ENCODE measurements around the gene NFKBIA. TPM values are rescaled to one million over a fixed set of nuclear protein-coding genes. Genes with fewer than 3 reads are reported as not detected.

Gene NFKBIA
- total RNA-seq, 1 donor from 2014 or later = 35.5 TPM

DNA sequence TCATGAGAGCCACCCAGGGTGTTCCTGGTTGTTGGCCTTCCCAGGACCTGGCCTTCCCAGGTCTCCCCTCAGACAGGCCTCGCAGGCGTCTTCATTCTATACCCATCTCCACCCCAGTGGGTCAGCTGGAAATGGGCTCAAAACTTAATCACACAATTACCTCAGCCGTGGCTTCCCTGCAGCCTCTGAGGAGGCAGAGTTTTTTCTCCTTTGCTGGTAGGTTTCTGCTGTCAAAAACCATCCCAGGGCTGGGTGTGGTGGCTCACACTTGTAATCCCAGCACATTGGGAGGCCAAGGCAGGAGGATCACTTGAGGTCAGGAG, 13.2 kb downstream of the NFKBIA start:
- H3K27me3 ChIP-seq (ENCODE audit: insufficient read depth, low read length) = no peaks in the 10 kb centered on the region
- Mint-ChIP-seq H3K27ac (ENCODE audit: unreplicated experiment) (no peak overlapping the region), H3K27me3 (ENCODE audit: low read depth, unreplicated experiment) (no peaks in the 10 kb centered on the region), H3K4me3 (ENCODE audit: unreplicated experiment) (no peak overlapping the region), H3K36me3 (ENCODE audit: low read depth, unreplicated experiment) (no peaks in the 10 kb centered on the region), H3K4me1 (ENCODE audit: low read depth, unreplicated experiment) (no peaks in the 10 kb centered on the region), H3K9me3 (ENCODE audit: unreplicated experiment) (no peaks in the 10 kb centered on the region)
- no peak for TF ChIP-seq EZH2 (IDR thresholded peaks at IDR 0.05; ENCODE audit: insufficient read depth, low read length)
- TF ChIP-seq, protein P1, sequence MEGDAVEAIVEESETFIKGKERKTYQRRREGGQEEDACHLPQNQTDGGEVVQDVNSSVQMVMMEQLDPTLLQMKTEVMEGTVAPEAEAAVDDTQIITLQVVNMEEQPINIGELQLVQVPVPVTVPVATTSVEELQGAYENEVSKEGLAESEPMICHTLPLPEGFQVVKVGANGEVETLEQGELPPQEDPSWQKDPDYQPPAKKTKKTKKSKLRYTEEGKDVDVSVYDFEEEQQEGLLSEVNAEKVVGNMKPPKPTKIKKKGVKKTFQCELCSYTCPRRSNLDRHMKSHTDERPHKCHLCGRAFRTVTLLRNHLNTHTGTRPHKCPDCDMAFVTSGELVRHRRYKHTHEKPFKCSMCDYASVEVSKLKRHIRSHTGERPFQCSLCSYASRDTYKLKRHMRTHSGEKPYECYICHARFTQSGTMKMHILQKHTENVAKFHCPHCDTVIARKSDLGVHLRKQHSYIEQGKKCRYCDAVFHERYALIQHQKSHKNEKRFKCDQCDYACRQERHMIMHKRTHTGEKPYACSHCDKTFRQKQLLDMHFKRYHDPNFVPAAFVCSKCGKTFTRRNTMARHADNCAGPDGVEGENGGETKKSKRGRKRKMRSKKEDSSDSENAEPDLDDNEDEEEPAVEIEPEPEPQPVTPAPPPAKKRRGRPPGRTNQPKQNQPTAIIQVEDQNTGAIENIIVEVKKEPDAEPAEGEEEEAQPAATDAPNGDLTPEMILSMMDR (IDR thresholded peaks at IDR 0.05; ENCODE audit: insufficient read depth, low read depth, low read length) = no peak
- FAIRE-seq = no peak
- H3K4me1 ChIP-seq (ENCODE audit: insufficient read depth, low read length) = peaks cover 6% of the 10 kb centered on the region
- no peak for DNase-seq (ENCODE audit: low read depth)
- H3K36me3 ChIP-seq (ENCODE audit: insufficient read depth, low read length) = no peaks in the 10 kb centered on the region
- H3K27ac ChIP-seq (ENCODE audit: low read depth, low read length) = no peak overlapping the region
- H3K9me3 ChIP-seq (ENCODE audit: insufficient read depth, low read depth, low read length) = no peaks in the 10 kb centered on the region
- no peak overlapping the region for H3K4me2 ChIP-seq (ENCODE audit: low read length)
- no peaks in the 10 kb centered on the region for H3K79me2 ChIP-seq (ENCODE audit: insufficient read depth, low read length)
- H4K20me1 ChIP-seq (ENCODE audit: insufficient read depth, low read length) = no peaks in the 10 kb centered on the region
- H2AFZ ChIP-seq (ENCODE audit: low read depth, low read length) = no peak overlapping the region
- H3K4me3 ChIP-seq (ENCODE audit: insufficient read depth, low read depth, low read length) = no peak overlapping the region
- H3K9ac ChIP-seq (ENCODE audit: low read length) = no peak overlapping the region

DNA sequence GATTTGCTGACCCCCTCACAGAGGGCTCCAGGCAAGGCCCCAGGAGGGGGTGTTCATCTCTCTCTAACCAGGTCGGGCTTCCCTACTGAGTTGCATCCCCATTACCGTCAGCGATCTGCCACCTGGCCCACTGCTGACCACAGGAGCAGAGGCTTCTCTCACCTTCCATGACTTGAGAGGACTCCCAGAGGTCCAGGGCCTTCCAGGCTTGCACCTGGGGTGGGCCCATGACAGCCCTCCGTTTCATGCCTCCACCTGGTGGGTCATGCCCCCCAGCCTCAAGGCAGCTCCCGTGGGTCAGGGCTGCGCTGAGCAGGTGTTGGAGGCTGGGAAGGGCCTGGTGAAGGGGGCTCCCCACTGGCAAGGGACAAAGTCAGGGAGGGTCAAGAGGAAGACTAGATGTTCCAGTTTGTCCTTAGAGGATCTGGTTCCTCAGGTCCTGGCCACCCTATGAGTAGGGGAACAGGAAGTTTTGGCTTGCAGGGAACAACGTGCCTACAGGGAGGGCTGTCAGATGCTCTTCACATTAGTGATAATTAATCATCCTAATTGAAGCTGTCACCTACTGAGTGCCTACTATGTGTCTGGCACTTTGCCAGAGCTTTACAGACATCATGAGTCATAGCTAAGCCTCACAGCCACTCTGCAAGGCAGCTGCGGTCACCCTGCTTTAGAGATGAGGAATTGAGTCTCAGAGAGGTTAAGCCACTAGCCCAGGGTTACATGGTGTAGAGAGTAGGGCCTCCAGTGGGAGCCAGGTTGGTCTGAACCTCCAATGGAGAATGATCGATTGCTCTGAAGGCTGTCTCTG, 13.8 kb downstream of the NFKBIA start:
- Mint-ChIP-seq H3K9me3 (ENCODE audit: unreplicated experiment) (no peaks in the 10 kb centered on the region), H3K27me3 (ENCODE audit: low read depth, unreplicated experiment) (no peaks in the 10 kb centered on the region), H3K36me3 (ENCODE audit: low read depth, unreplicated experiment) (no peaks in the 10 kb centered on the region), H3K4me3 (ENCODE audit: unreplicated experiment) (no peak overlapping the region), H3K4me1 (ENCODE audit: low read depth, unreplicated experiment) (peaks cover 3% of the 10 kb centered on the region), H3K27ac (ENCODE audit: unreplicated experiment) (no peak overlapping the region)
- H3K27me3 ChIP-seq (ENCODE audit: insufficient read depth, low read length) = no peaks in the 10 kb centered on the region
- no peak for TF ChIP-seq EZH2 (IDR thresholded peaks at IDR 0.05; ENCODE audit: insufficient read depth, low read length)
- no peak overlapping the region for H3K27ac ChIP-seq (ENCODE audit: low read depth, low read length)
- H3K4me1 ChIP-seq (ENCODE audit: insufficient read depth, low read length) = peaks cover 9% of the 10 kb centered on the region
- no peaks in the 10 kb centered on the region for H3K36me3 ChIP-seq (ENCODE audit: insufficient read depth, low read length)
- H4K20me1 ChIP-seq (ENCODE audit: insufficient read depth, low read length) = no peaks in the 10 kb centered on the region
- H3K4me3 ChIP-seq (ENCODE audit: insufficient read depth, low read depth, low read length) = no peak overlapping the region
- no peaks in the 10 kb centered on the region for H3K9me3 ChIP-seq (ENCODE audit: insufficient read depth, low read depth, low read length)
- no peak for FAIRE-seq
- no peaks in the 10 kb centered on the region for H3K79me2 ChIP-seq (ENCODE audit: insufficient read depth, low read length)
- no peak overlapping the region for H3K9ac ChIP-seq (ENCODE audit: low read length)
- DNase-seq (ENCODE audit: low read depth) = peak; percentile 65
- no peak overlapping the region for H3K4me2 ChIP-seq (ENCODE audit: low read length)
- H2AFZ ChIP-seq (ENCODE audit: low read depth, low read length) = no peak overlapping the region

DNA sequence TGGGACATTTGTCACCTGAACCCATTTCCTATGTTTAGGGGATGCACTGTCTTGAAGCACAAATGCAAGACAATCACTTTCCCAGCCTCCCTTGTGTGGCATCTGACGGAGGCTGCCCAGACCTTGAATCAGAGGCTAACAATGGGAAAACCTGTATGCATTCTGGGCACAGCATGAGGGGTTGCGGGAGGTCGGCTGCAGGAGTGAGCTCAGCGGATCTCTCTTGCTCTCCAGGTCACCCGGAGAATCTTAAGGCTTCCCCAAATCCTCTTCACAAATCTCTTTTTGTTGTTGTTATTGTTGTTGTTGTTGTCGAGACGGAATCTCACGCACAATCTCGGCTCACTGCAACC, 15.3 kb downstream of the NFKBIA start:
- TF ChIP-seq, protein P1 (IDR thresholded peaks at IDR 0.05; ENCODE audit: insufficient read depth, low read depth, low read length) = no peak
- TF ChIP-seq EZH2 (IDR thresholded peaks at IDR 0.05; ENCODE audit: insufficient read depth, low read length) = no peak
- Histone ChIP-seq H2AFZ (ENCODE audit: low read depth, low read length) (no peak overlapping the region), H3K27me3 (ENCODE audit: insufficient read depth, low read length) (no peaks in the 10 kb centered on the region), H3K9ac (ENCODE audit: low read length) (no peak overlapping the region), H3K4me2 (ENCODE audit: low read length) (no peak overlapping the region), H4K20me1 (ENCODE audit: insufficient read depth, low read length) (no peaks in the 10 kb centered on the region), H3K9me3 (ENCODE audit: insufficient read depth, low read depth, low read length) (no peaks in the 10 kb centered on the region), H3K4me1 (ENCODE audit: insufficient read depth, low read length) (peaks cover 23% of the 10 kb centered on the region), H3K36me3 (ENCODE audit: insufficient read depth, low read length) (no peaks in the 10 kb centered on the region), H3K4me3 (ENCODE audit: insufficient read depth, low read depth, low read length) (no peak overlapping the region), H3K79me2 (ENCODE audit: insufficient read depth, low read length) (no peaks in the 10 kb centered on the region), H3K27ac (ENCODE audit: low read depth, low read length) (no peak overlapping the region)
- peaks cover 15% of the 10 kb centered on the region for H3K4me1 Mint-ChIP-seq (ENCODE audit: low read depth, unreplicated experiment)
- no peaks in the 10 kb centered on the region for H3K27me3 Mint-ChIP-seq (ENCODE audit: low read depth, unreplicated experiment)
- FAIRE-seq (no peak), DNase-seq (ENCODE audit: low read depth) (no peak)
- no peak overlapping the region for H3K4me3 Mint-ChIP-seq (ENCODE audit: unreplicated experiment)
- no peaks in the 10 kb centered on the region for H3K9me3 Mint-ChIP-seq (ENCODE audit: unreplicated experiment)
- no peak overlapping the region for H3K27ac Mint-ChIP-seq (ENCODE audit: unreplicated experiment)
- no peaks in the 10 kb centered on the region for H3K36me3 Mint-ChIP-seq (ENCODE audit: low read depth, unreplicated experiment)

Data from astrocyte (in vitro differentiated cells and primary cell).